Endothelial cell of umbilical vein (primary cell): Measurements from ENCODE around the gene ASB7. TPM values are rescaled to one million over a fixed set of nuclear protein-coding genes. Genes with fewer than 3 reads are reported as not detected.

ENCODE experiments used
- BruUV-seq: library from RNA; stranded (reverse); fragments of 400-500 nt; replicated peaks from 2 replicates; lab custom pipeline; 2021; lab: Mats Ljungman, UMichigan
- CTCF ChIA-PET: fragments of 300-600, 350-600 bp; sonication (Branson Sonifier 250); formaldehyde crosslinking; loops from one replicate; lab custom pipeline; 2021; ENCODE audit warnings: antibody characterized with exemption, inconsistent platforms; lab: Charles Lee
- POLR2A ChIA-PET: fragments of 300-600, 350-600 bp; sonication (Branson Sonifier 250); formaldehyde crosslinking; loops from one replicate; lab custom pipeline; 2021; ENCODE audit warnings: antibody characterized with exemption, inconsistent platforms; lab: Charles Lee
- DNase-seq: peaks from one replicate; pipeline ENCODE4 v3.0.0-alpha.2; 2011; ENCODE audit warnings: low read depth, low spot score
- FAIRE-seq: peaks from 2 replicates; lab custom pipeline; 2011; peaks lifted over from hg19 to GRCh38; lab: Jason Lieb, UNC
- H2AFZ ChIP-seq: 2 replicates; pipeline ENCODE4 v1.6.0; 2012; ENCODE audit warnings: low read depth, low read length, control low read depth, inconsistent platforms
- H3K27ac ChIP-seq: 2 replicates; pipeline ENCODE4 v1.5.1; 2011; ENCODE audit warnings: low read depth, mild to moderate bottlenecking, control low read depth, low read length, moderate library complexity; ENCODE audit not compliant: insufficient read depth
- H3K27me3 ChIP-seq, 2 experiments: 2 replicates each; pipeline versions ENCODE4 v1.6.0 to v1.6.1; 2011; ENCODE audit warnings: low read length in 2 of 2, mixed read lengths in 1 of 2; ENCODE audit not compliant: control insufficient read depth in 2 of 2, insufficient read depth in 2 of 2
- H3K36me3 ChIP-seq, 2 experiments: 2 replicates in 1 of 2; 3 replicates in 1 of 2; pipeline ENCODE4 v1.5.1; 2011; ENCODE audit warnings: low read length in 2 of 2, mild to moderate bottlenecking in 1 of 2, moderate library complexity in 1 of 2; ENCODE audit not compliant: control insufficient read depth in 2 of 2, insufficient read depth in 2 of 2; ENCODE audit errors: extremely low read depth in 1 of 2
- H3K4me1 ChIP-seq: 3 replicates; pipeline ENCODE4 v1.5.1; 2011; ENCODE audit warnings: mild to moderate bottlenecking, low read length; ENCODE audit not compliant: control insufficient read depth, insufficient read depth; ENCODE audit errors: extremely low read depth
- H3K4me2 ChIP-seq: 2 replicates; pipeline ENCODE4 v1.6.1; 2011; ENCODE audit warnings: low read length, control low read depth, mixed read lengths; ENCODE audit not compliant: insufficient read depth
- H3K4me3 ChIP-seq, 3 experiments: fragments of 200-600 bp in 1 of 3; sonication (generic), shearing (Covaris generic) in 1 of 3; replicated peaks in 1 of 3; 2 replicates each; pipeline ENCODE4 v1.5.1; 2011 to 2016; ENCODE audit warnings: control low read depth in 3 of 3, low read length in 3 of 3, mild to moderate bottlenecking in 2 of 3, inconsistent platforms in 1 of 3, low read depth in 1 of 3, moderate library complexity in 1 of 3; ENCODE audit not compliant: insufficient read depth in 1 of 3
- H3K79me2 ChIP-seq: 2 replicates; pipeline ENCODE4 v1.6.0; 2012; ENCODE audit warnings: low read length, inconsistent platforms; ENCODE audit not compliant: control insufficient read depth, insufficient read depth
- H3K9ac ChIP-seq: replicated peaks from 2 replicates; pipeline ENCODE3; 2011; ENCODE audit warnings: low read length, control low read depth; ENCODE audit not compliant: insufficient read depth; ENCODE audit errors: extremely low read depth
- H3K9me1 ChIP-seq: replicated peaks from 3 replicates; pipeline ENCODE4 v1.6.0; 2011; ENCODE audit warnings: mild to moderate bottlenecking, low read length; ENCODE audit not compliant: control insufficient read depth, insufficient read depth; ENCODE audit errors: extremely low read depth
- H3K9me3 ChIP-seq: replicated peaks from 2 replicates; pipeline ENCODE4 v1.5.1; 2012; ENCODE audit warnings: low read length, inconsistent platforms; ENCODE audit not compliant: control insufficient read depth, insufficient read depth
- H4K20me1 ChIP-seq: replicated peaks from 2 replicates; pipeline ENCODE3; 2011; ENCODE audit warnings: mild to moderate bottlenecking, low read length; ENCODE audit not compliant: control insufficient read depth, insufficient read depth; ENCODE audit errors: extremely low read depth
- CTCF ChIP-seq, 2 donors: IDR thresholded peaks; 1 replicate in 1 of 2; 2 replicates in 1 of 2; pipeline ENCODE4 v1.5.1; 2011; ENCODE audit warnings: low read length in 2 of 2, mild to moderate bottlenecking in 2 of 2, moderate library complexity in 2 of 2, control low read depth in 1 of 2, inconsistent platforms in 1 of 2, low read depth in 1 of 2; ENCODE audit not compliant: insufficient read depth in 1 of 2; ENCODE audit errors: extremely low read depth in 1 of 2
- EZH2 ChIP-seq: IDR thresholded peaks from 2 replicates; pipeline ENCODE4 v1.6.1; 2012; ENCODE audit warnings: borderline replicate concordance, low read depth, mild to moderate bottlenecking, moderate library complexity, low read length, inconsistent platforms; ENCODE audit not compliant: severe bottlenecking
- FOS ChIP-seq: IDR thresholded peaks from 2 replicates; pipeline ENCODE4 v1.6.1; 2011; ENCODE audit warnings: mild to moderate bottlenecking, low read length, moderate library complexity, borderline replicate concordance; ENCODE audit not compliant: insufficient read depth
- GATA2 ChIP-seq: IDR thresholded peaks from 2 replicates; pipeline ENCODE4 v1.7.0; 2011; ENCODE audit warnings: low read depth, mild to moderate bottlenecking, moderate library complexity, mixed read lengths, low read length; ENCODE audit not compliant: insufficient read length, insufficient read depth
- JUN ChIP-seq: IDR thresholded peaks from 2 replicates; pipeline ENCODE4 v1.6.1; 2011; ENCODE audit warnings: borderline replicate concordance, low read depth; ENCODE audit not compliant: insufficient read length, insufficient read depth
- MAX ChIP-seq: IDR thresholded peaks from 2 replicates; pipeline ENCODE4 v1.6.1; 2011; ENCODE audit not compliant: insufficient read depth, insufficient read length
- MYC ChIP-seq: IDR thresholded peaks from one replicate; pipeline ENCODE4 v1.6.1; 2011; ENCODE audit warnings: mild to moderate bottlenecking, low read depth, low read length
- POLR2A ChIP-seq: IDR thresholded peaks from 2 replicates; pipeline ENCODE4 v1.6.1; 2012; ENCODE audit warnings: low read depth, mild to moderate bottlenecking, control low read depth, low read length
- POLR2AphosphoS5 ChIP-seq: IDR thresholded peaks from 2 replicates; pipeline ENCODE4 v1.6.1; 2012; ENCODE audit warnings: low read depth, mild to moderate bottlenecking, control low read depth, low read length, moderate library complexity; ENCODE audit not compliant: insufficient read depth
- dilution Hi-C: fragments of 300-500 bp; cut with MboI; formaldehyde crosslinking; loops from one replicate; pipeline ENCODE4 v1.15.0; 2019; ENCODE audit warnings: low sequenced_read_pairs; ENCODE audit not compliant: extremely low pct_ligation_motif_present
- intact Hi-C: fragments of 100-400 bp; cut with micrococcal nuclease; formaldehyde crosslinking; loops from one replicate; pipeline ENCODE4 v1.10.0; 2022
- polyA plus RNA-seq, 4 experiments: library from polyadenylated mRNA; depleted of rRNA in 3 of 4; stranded (reverse) in 3 of 4; unstranded in 1 of 4; fragments of >200 nt; gene quantifications; 2 replicates each; pipeline versions ENCODE4 v1.2.1 to v1.2.3, GENCODE V29; 2011 to 2012; ENCODE audit warnings: missing spikeins in 1 of 4
- total RNA-seq: library from RNA; stranded (reverse); gene quantifications from 2 replicates; pipeline ENCODE4 v1.2.3, GENCODE V29; 2021

Gene ASB7
- total and polyA plus RNA-seq, 2 donors (not counting 3 experiments of a cell fraction or from before 2014, with no cell fraction given): 6.8 to 13.3 TPM

GRCh38 chr15:100680726-100681125 lies 78.3 kb downstream of the ASB7 start:
- Histone ChIP-seq H3K9me3 (no peaks in the 10 kb centered on the region), H3K9me1 (no peaks in the 10 kb centered on the region), H3K4me1 (no peaks in the 10 kb centered on the region), H3K4me2 (no peak overlapping the region), H3K9ac (no peak overlapping the region), H2AFZ (no peak overlapping the region), H4K20me1 (no peaks in the 10 kb centered on the region), H3K79me2 (no peaks in the 10 kb centered on the region), H3K27me3 (no peaks in the 10 kb centered on the region), H3K27ac (no peak overlapping the region), H3K4me3 (no peak overlapping the region), H3K36me3 (no peaks in the 10 kb centered on the region)
- ChIA-PET CTCF (no interaction called here), POLR2A (no interaction called here)
- FAIRE-seq (no peak), DNase-seq (no peak)
- no peak for TF ChIP-seq POLR2AphosphoS5
- BruUV-seq: no TSS peak
- dilution Hi-C loops (no loop called here), intact Hi-C loops (no loop called here)

GRCh38 chr15:100681335-100681746 lies 79.0 kb downstream of the ASB7 start:
- H3K27me3 ChIP-seq: no peaks in the 10 kb centered on the region
- CTCF ChIA-PET: no interaction called here
- no peaks in the 10 kb centered on the region for H3K9me1 ChIP-seq
- no peak for TF ChIP-seq MAX
- no peak for TF ChIP-seq POLR2A
- no peak for TF ChIP-seq MYC
- TF ChIP-seq CTCF (IDR thresholded peaks at IDR 0.05; ENCODE audit: extremely low read depth in 1 of 2, insufficient read depth in 1 of 2, low read depth in 1 of 2, low read length in 2 of 2): no peak
- no peak for TF ChIP-seq GATA2
- TF ChIP-seq JUN: no peak
- TF ChIP-seq FOS: no peak
- TF ChIP-seq EZH2: no peak
- no peak for TF ChIP-seq POLR2AphosphoS5
- no TSS peak for BruUV-seq
- no peaks in the 10 kb centered on the region for H3K4me1 ChIP-seq
- no peaks in the 10 kb centered on the region for H3K9me3 ChIP-seq
- no peaks in the 10 kb centered on the region for H4K20me1 ChIP-seq
- dilution Hi-C loops (no loop called here), intact Hi-C loops (no loop called here)
- DNase-seq (no peak), FAIRE-seq (no peak)
- H3K4me2 ChIP-seq: no peak overlapping the region
- no peaks in the 10 kb centered on the region for H3K36me3 ChIP-seq
- H3K79me2 ChIP-seq: no peaks in the 10 kb centered on the region
- H3K27ac ChIP-seq: no peak overlapping the region
- no peak overlapping the region for H2AFZ ChIP-seq
- no peak overlapping the region for H3K9ac ChIP-seq
- POLR2A ChIA-PET: no interaction called here
- H3K4me3 ChIP-seq: no peak overlapping the region
